GM10248 (cell line): ENCODE results near the gene PLG.
"Not testable (repeated sequence)": the region's sequence is repeated elsewhere in the genome, so short reads cannot be mapped to it uniquely, and the experiment has no call there.

Experiments used
- CTCF ChIA-PET: fragments of 300-600 bp; sonication (Branson Sonifier 250); formaldehyde crosslinking; extraction: SDS; loops from one replicate; lab custom pipeline; 2021; ENCODE audit warnings: antibody characterized with exemption; lab: Yijun Ruan, JAX
- POLR2A ChIA-PET: fragments of 350-650 bp; sonication (Branson Sonifier 250); formaldehyde crosslinking; extraction: SDS; loops from one replicate; lab custom pipeline; 2020; ENCODE audit warnings: antibody characterized with exemption; lab: Yijun Ruan, JAX
- DNase-seq: peaks from one replicate; pipeline ENCODE4 v3.0.0; 2012; ENCODE audit errors: extremely low spot score
- TF ChIP-seq, protein P1 (sequence below): IDR thresholded peaks from 2 replicates; pipeline ENCODE4 v1.5.1; 2012; ENCODE audit warnings: mild to moderate bottlenecking, low read depth; ENCODE audit errors: extremely low read depth, missing control alignments, control extremely low read depth

PLG gene

DNA sequence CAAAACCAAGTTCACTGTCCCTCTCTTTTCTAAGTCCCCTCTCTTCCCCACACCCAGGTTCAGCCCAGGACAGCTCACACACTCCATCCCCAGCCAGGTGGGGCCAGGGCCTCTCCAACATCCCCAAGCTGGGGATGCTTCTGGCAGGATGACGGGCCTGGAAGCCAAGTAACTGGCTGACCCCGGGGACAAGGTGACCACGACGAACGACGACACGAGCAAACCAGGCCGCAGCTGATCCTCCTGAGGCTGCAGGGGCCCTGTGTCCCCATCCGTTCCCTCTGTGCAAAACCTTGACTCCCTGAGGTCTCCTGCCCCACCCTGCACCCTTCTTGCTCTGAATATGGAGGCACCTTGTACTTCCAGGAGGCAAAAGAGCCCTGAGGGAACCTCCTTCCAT is 11.6 kb upstream of the PLG start:
- ChIA-PET CTCF (no interaction called here), POLR2A (no interaction called here)
- TF ChIP-seq, protein P1, sequence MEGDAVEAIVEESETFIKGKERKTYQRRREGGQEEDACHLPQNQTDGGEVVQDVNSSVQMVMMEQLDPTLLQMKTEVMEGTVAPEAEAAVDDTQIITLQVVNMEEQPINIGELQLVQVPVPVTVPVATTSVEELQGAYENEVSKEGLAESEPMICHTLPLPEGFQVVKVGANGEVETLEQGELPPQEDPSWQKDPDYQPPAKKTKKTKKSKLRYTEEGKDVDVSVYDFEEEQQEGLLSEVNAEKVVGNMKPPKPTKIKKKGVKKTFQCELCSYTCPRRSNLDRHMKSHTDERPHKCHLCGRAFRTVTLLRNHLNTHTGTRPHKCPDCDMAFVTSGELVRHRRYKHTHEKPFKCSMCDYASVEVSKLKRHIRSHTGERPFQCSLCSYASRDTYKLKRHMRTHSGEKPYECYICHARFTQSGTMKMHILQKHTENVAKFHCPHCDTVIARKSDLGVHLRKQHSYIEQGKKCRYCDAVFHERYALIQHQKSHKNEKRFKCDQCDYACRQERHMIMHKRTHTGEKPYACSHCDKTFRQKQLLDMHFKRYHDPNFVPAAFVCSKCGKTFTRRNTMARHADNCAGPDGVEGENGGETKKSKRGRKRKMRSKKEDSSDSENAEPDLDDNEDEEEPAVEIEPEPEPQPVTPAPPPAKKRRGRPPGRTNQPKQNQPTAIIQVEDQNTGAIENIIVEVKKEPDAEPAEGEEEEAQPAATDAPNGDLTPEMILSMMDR, result no peak
- DNase-seq, result no peak

DNA sequence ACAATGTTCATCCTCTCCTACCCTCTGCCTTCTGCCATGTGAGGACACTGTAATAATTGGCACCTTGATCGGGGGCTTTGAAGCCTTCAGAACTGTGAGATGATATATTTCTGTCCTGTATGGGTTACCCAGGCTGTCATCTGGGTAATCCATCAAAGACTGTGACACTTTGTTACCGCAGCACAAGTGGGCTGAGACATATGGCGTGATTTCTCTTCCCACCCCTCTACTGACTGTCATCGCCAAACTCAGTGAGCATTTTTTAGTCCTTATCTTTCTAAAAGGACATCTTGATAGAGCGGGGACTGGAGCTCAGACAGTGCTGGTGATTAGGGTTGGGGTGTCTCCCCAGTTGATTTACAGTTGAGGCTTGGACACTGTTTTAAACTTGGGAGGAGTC is 10.4 kb upstream of the PLG start:
- TF ChIP-seq, protein P1, result no peak
- CTCF ChIA-PET, result interaction anchor here (1.4 kb wide), 1 partner anchor 683 kb away, joined by 3 read pairs; no protein-coding TSS in a partner anchor
- DNase-seq, result no peak
- POLR2A ChIA-PET, result no interaction called here

DNA sequence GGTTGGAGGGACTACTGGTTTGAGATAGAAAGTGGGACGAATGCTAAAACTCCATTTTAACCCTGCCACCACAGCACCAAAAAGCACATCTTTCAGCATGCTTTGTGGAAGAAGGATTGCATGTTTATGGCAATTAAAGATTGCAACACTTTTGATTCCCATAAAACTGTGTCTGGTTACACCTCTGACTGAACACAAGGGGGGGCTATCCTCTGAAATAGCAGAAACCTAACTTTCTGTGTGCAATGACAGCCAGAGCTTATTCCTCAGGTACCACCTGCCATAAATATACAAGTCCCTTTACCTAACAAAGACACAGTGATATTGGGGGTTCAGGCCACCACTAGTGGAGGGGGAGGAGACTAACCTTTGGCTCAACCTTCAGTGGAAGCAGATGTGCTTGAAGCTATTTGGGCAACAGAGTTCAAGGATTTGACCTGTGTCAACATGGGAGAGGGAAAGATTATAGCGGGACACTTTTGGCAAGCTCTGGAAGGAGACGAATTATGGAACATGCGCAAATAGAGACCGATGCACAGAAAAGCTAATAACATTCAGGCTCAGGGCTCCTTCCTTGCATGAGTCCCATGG is 9.6 kb upstream of the PLG start:
- POLR2A ChIA-PET, result no interaction called here
- CTCF ChIA-PET, result interaction anchor here (1.0 to 1.4 kb wide), 3 partner anchors 42 to 682 kb away, joined by 3 to 4 read pairs (median 3); no protein-coding TSS in a partner anchor
- DNase-seq, result no peak
- TF ChIP-seq, protein P1, result peak; percentile 10

DNA sequence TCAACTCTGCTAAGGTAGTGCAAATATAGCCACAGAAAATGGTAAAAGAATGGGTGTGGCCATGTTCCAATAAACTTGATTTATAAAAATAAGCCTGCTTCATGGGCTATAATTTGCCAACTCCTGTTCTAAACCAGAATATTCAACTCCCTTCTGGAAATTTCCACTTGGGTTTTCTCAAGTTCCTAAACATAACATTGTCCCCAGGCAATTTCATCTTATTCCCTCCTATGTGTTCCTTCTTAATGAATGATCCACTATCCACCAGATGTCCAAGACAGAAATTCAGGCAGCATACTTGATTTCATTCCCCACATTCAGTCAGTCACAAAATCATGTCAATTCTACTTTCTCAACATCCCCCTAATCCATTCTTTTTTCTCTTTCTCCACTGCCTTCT is 7.0 kb upstream of the PLG start:
- DNase-seq, POLR2A ChIA-PET, CTCF ChIA-PET: not testable (repeated sequence)

DNA sequence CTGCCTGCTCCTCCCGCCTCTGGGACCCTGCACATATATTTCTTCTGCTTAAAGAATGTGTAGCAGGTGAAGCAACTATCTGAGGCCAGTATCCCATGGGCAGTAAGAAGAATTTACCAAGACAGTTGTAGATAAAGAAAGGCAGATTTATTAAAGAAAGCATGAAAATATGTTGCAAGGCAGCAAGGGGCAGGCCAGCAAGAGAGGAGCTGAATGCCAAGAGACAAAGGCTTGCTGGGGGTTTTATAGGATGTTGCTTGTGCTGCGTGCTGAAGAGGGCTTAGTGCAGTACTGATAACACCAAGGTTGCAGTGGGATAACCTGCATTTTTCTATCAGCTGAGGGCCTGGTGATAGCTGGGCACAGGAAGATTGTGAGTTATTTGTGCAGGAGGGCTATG is 6.4 kb upstream of the PLG start:
- POLR2A ChIA-PET, DNase-seq: not testable (repeated sequence)
- CTCF ChIA-PET, result interaction anchor here (0.6 kb wide), 1 partner anchor 37 kb away, joined by 3 read pairs; no protein-coding TSS in a partner anchor

DNA sequence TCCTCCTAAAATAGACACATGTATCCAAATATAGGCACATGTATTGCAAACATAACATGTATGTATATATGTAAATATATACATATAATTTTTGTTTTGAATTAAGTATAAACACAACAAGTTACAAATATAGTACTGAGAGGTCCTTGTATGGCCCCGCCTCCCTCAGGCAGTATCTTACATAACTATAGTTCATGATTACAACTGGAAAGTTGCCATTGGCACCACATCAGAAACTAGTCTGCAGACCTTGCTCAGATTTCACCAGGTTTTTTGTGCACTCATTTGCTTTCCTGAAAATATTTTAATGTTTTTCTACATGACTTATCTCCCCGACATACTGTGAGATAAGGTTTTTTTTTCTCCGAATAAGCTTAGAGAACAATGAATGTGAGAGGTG is 5.2 kb upstream of the PLG start:
- DNase-seq, POLR2A ChIA-PET, CTCF ChIA-PET: not testable (repeated sequence)

DNA sequence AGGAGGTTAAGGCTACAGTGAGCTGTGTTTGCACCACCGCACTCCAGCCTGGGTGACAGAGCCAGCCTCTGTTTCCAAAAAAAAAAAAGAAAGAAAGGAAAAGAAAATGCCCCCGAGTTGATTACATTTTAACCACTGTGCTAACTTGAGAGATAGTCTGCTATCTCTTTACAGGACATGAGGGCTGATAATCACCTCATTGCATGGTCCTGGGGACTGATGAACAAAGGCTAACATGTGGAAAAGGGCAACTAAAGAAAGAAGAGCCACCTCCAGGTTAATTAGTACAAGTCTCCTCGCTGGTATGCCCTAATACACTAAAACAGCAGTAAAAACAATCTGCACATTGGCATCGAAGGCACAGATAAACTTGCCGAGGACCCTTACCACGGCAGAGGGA is 4.2 kb upstream of the PLG start:
- DNase-seq, result no peak
- TF ChIP-seq, protein P1, result no peak
- POLR2A ChIA-PET, result no interaction called here
- CTCF ChIA-PET, result no interaction called here

DNA sequence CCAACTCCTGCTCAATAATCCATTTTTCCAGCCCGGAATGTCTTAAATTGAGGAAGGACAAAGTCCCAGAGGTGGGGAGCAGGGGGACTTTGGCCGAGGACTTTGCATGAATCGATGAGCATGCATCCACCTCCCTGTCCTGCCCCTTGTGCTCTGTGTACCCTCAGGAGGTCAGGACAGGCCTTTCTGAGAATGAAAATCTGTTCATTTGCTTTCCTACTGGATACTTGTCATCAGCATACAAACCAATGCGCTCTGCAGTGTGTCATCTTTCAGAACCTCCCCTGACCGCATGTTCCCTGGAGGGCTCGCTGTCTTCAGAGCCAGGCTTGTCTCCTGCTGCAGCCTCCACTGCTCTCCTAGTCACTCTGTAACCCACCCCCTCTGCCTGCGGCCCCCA is 2.6 kb downstream of the PLG start:
- POLR2A ChIA-PET, DNase-seq, CTCF ChIA-PET: not testable (repeated sequence)

DNA sequence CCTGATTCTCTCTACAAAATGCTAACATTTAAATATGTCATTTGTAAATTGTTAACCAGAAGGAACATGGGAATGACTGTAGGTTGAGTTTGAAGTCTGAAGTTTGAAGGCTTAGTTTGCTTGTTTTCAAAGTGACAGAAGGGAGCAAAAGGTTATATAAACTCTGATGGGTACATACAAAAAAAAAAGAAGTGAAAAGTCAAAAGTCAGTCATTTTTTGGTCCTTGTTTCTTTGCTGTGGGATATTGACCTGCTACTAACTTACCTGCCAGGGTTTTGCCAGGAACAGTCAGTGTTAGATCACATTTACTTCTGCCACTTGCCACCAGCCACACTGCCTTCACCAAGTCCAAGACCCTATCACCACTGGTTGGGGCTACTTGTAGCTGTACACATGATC is 6.9 kb downstream of the PLG start:
- DNase-seq, CTCF ChIA-PET, POLR2A ChIA-PET: not testable (repeated sequence)
